Neural progenitor cell (in vitro differentiated cells): Measurements from ENCODE around the gene CASP1.

ENCODE experiments used
- EZH2 ChIP-seq: fragments of 200-600 bp; sonication (generic); IDR thresholded peaks from 2 replicates; pipeline ENCODE4 v1.6.1; 2017; ENCODE audit warnings: antibody characterized with exemption, mild to moderate bottlenecking, moderate library complexity
- TF ChIP-seq, protein P1 (sequence below): fragments of 200-600 bp; sonication (generic); IDR thresholded peaks from 2 replicates; pipeline ENCODE4 v1.5.1; 2017; ENCODE audit warnings: antibody characterized with exemption, mild to moderate bottlenecking

DNA sequence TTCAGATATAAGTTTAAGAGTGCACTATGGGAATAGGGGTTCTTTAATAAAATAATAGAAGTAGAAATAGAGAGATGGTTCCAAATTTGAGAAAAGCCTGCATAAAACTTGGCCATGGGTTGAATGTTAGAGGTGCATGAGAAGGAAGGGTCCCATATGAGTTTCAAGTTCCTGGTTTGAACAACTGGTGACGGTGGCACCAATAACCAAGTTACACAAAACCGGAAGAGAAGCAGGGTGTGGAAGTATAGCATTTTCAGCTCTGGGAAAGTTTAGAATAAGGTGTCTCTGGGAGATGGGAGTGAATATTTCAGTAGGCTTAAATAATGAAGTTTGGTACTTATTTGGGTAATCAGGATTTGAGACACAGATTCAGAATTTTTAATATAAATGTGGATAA, 2.4 kb downstream of the CASP1 start:
- TF ChIP-seq, protein P1, sequence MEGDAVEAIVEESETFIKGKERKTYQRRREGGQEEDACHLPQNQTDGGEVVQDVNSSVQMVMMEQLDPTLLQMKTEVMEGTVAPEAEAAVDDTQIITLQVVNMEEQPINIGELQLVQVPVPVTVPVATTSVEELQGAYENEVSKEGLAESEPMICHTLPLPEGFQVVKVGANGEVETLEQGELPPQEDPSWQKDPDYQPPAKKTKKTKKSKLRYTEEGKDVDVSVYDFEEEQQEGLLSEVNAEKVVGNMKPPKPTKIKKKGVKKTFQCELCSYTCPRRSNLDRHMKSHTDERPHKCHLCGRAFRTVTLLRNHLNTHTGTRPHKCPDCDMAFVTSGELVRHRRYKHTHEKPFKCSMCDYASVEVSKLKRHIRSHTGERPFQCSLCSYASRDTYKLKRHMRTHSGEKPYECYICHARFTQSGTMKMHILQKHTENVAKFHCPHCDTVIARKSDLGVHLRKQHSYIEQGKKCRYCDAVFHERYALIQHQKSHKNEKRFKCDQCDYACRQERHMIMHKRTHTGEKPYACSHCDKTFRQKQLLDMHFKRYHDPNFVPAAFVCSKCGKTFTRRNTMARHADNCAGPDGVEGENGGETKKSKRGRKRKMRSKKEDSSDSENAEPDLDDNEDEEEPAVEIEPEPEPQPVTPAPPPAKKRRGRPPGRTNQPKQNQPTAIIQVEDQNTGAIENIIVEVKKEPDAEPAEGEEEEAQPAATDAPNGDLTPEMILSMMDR: no peak
- TF ChIP-seq EZH2: no peak
